Subcutaneous adipose tissue (tissue), 4 donors: Measurements from ENCODE around the gene TMEM151B. TPM values are rescaled to one million over a fixed set of nuclear protein-coding genes. Genes with fewer than 3 reads are reported as not detected.

ENCODE experiments used
- CTCF ChIP-seq: fragments of 450-650 bp; IDR thresholded peaks from one replicate; pipeline ENCODE4 v1.5.1; 2016; ENCODE audit warnings: low read depth, mild to moderate bottlenecking, control low read depth, antibody characterized with exemption, moderate library complexity
- total RNA-seq, 4 donors: library from RNA; depleted of rRNA; stranded (reverse); fragments of >200 nt; gene quantifications; one replicate each; pipeline ENCODE4 v1.1.0, GENCODE V29; 2016

The TMEM151B gene
- total RNA-seq, 4 donors from 2014 or later, result not detected

DNA sequence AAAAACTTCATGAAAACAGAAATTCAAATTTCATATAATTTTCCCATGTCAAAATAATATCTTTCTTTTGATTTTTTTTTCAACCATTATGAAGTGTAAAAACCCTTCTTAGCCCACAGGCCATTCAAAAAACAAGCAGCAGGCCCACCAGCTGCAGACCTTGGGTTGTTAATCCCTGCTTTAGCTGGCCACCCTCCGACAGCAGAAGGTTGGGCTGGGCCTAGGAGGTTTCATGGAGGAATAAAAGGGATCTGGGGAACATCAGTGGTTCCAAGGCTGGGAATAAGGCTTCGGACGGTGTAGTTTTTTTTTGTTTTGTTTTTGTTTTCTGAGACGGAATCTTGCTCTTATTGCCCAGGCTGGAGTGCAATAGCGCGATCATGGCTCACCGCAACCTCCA is 26.9 kb upstream of the TMEM151B start:
- TF ChIP-seq CTCF, result no peak

DNA sequence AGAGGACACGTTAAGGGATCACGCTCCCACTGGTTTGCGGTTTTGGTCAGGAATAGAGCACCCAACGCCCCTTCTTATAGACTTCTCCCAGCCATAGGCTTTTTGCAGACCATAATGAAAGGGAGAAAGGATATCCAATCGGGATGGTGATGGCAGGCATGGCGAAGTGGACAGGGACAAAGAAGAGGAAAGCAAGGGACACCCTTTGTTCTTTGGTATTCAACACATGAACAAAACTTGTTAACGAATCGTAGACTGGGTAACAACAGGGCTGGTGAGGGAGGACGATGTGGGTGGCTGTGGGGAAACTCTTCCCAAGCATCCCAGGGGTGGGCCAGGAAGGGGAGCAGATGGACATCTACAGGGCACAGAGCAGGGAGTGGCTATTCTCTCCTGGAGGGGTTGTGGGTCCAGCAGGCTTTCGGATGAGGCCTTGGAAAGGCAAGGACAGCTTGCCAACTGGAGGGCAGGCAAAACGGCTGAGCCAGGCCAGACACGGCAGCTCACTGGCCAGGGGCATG is 24.8 kb upstream of the TMEM151B start:
- no peak for TF ChIP-seq CTCF

DNA sequence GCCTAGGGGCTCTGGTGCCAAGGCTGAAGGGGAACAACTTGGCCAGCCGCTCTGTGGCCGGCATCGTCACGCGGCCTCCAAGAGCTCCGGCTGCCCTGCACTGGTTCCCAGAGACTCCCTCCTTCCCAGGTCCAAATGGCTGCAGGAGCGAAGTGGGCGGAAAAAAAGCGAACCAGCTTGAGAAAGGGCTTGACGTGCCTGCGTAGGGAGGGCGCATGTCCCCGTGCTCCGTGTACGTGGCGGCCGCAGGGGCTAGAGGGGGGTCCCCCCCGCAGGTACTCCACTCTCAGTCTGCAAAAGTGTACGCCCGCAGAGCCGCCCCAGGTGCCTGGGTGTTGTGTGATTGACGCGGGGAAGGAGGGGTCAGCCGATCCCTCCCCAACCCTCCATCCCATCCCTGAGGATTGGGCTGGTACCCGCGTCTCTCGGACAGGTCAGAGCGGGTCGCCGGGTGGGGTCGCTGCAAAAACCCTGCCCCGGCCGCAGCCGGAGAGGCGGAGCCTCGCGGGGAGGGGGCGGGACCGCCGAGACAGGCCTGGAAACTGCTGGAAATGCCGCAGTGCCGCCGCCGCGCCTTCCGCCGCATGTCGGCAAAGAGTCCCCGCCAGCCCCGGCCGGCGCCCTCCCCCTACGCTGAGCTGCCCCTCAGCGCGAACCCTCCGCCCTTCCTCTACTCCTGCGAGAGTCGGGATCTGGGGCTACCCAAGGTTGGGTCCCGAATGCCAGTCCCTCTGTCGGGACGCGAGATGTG is 24.2 kb upstream of the TMEM151B start:
- TF ChIP-seq CTCF, result no peak

GRCh38 chr6:44246663-44247337 is 23.4 kb upstream of the TMEM151B start, which contains the start of gene HSP90AB1:
HSP90AB1 (plus strand) TSS chr6:44247101; CDS start chr6:44248630, 1,529 bp downstream.
- TF ChIP-seq CTCF, result no peak

GRCh38 chr6:44247338-44248302 is 22.6 kb upstream of the TMEM151B start:
- TF ChIP-seq CTCF, result no peak

- TF ChIP-seq CTCF, result no peak
Measured at GRCh38 chr6:44248579-44248978, 21.7 kb upstream of the TMEM151B start.
